ENCODE measurements around the gene THSD7A.

DNA sequence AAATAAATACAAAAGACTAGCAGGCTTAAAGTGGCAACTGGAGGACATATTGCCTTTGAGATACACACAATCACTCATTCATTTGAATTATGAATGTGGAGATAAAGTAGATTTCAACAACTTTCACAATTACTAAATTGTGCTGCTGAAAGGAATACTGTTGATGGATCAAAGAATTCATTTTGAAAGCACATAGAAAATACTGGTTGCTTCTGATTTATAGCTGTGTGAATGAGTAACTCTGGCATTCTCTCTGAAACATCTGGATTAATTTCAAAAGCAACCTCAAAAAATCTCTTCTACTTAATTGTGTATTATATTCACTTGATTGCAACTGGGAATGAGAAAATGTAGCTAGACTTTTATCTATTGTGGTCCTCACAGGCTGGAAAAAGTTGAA lies 397.6 kb downstream of the THSD7A start:
- TF ChIP-seq, protein P1, sequence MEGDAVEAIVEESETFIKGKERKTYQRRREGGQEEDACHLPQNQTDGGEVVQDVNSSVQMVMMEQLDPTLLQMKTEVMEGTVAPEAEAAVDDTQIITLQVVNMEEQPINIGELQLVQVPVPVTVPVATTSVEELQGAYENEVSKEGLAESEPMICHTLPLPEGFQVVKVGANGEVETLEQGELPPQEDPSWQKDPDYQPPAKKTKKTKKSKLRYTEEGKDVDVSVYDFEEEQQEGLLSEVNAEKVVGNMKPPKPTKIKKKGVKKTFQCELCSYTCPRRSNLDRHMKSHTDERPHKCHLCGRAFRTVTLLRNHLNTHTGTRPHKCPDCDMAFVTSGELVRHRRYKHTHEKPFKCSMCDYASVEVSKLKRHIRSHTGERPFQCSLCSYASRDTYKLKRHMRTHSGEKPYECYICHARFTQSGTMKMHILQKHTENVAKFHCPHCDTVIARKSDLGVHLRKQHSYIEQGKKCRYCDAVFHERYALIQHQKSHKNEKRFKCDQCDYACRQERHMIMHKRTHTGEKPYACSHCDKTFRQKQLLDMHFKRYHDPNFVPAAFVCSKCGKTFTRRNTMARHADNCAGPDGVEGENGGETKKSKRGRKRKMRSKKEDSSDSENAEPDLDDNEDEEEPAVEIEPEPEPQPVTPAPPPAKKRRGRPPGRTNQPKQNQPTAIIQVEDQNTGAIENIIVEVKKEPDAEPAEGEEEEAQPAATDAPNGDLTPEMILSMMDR (IDR thresholded peaks at IDR 0.05) = no peak
- TF ChIP-seq POLR2A (IDR thresholded peaks at IDR 0.05) = no peak
